GM19397 (cell line): Measurements from ENCODE around the gene OR5K3.

Experiments used
- ATAC-seq: cut with Tn5 transposase; IDR thresholded peaks from one replicate; pipeline ENCODE4 v1.9.1; 2021; ENCODE audit warnings: mild to moderate bottlenecking, moderate library complexity; ENCODE audit not compliant: unreplicated experiment

The OR5K3 gene

GRCh38 chr3:98432575-98432974 lies 42.1 kb downstream of the OR5K3 start:
- ATAC-seq = no peak

GRCh38 chr3:98433764-98434163 lies 43.3 kb downstream of the OR5K3 start:
- ATAC-seq = no peak

- no peak for ATAC-seq
Observed at GRCh38 chr3:98434412-98434811, 43.9 kb downstream of the OR5K3 start.

GRCh38 chr3:98440283-98440682 lies 49.8 kb downstream of the OR5K3 start:
- no peak for ATAC-seq
